RWPE1 (cell line): ENCODE data around the gene GBP6.
A peak's percentile ranks its signal among the peaks of the same experiment; 100 is the strongest.

Source experiments
- CTCF ChIA-PET: fragments of 350-600 bp; sonication (Branson Sonifier 250); formaldehyde crosslinking; extraction: SDS; loops from one replicate; lab custom pipeline; 2021; lab: Yijun Ruan, JAX
- POLR2A ChIA-PET: fragments of 400-600 bp; formaldehyde crosslinking; extraction: SDS; loops from one replicate; lab custom pipeline; 2020; ENCODE audit warnings: antibody characterized with exemption; ENCODE audit not compliant: low non-redundant PET; lab: Yijun Ruan, JAX
- DNase-seq: peaks from one replicate; pipeline ENCODE4 v3.0.0; 2012; ENCODE audit warnings: low spot score
- H3K27ac ChIP-seq: fragments of 450-650 bp; 2 replicates; pipeline ENCODE4 v1.5.1; 2017
- CTCF ChIP-seq: fragments of 450-650 bp; conservative IDR thresholded peaks from 2 replicates; pipeline ENCODE4 v1.5.1; 2017; ENCODE audit warnings: low read depth, mild to moderate bottlenecking

GBP6 gene

GRCh38 chr1:89363638-89364536 is at the start of gene GBP6:
Gene GBP6, plus strand, starts transcription at chr1:89364059. Its CDS starts 4,493 bp downstream, at chr1:89368552.
- ChIA-PET CTCF (no interaction called here), POLR2A (no interaction called here)
- H3K27ac ChIP-seq: peak within 1 kb of the TSS; percentile 54
- TF ChIP-seq CTCF: no peak
- peak; percentile 32 for DNase-seq

- ChIA-PET CTCF (no interaction called here), POLR2A (no interaction called here)
- no peak for TF ChIP-seq CTCF
- DNase-seq: no peak
- no peak overlapping the region for H3K27ac ChIP-seq
These were observed 41.5 kb upstream of the GBP6 start for GRCh38 chr1:89322402-89322801.

- CTCF ChIA-PET: no interaction called here
- POLR2A ChIA-PET: no interaction called here
- no peak for TF ChIP-seq CTCF
- no peak overlapping the region for H3K27ac ChIP-seq
- no peak for DNase-seq
These were observed 32.0 kb upstream of the GBP6 start for GRCh38 chr1:89331890-89332289.

- CTCF ChIA-PET: interaction anchor here (1.1 kb wide), 1 partner anchor 9 kb away, joined by 3 read pairs; no protein-coding TSS in a partner anchor
- POLR2A ChIA-PET: no interaction called here
- no peak for TF ChIP-seq CTCF
- H3K27ac ChIP-seq: no peak overlapping the region
- no peak for DNase-seq
These were observed 31.4 kb upstream of the GBP6 start for GRCh38 chr1:89332461-89332860.

- no peak overlapping the region for H3K27ac ChIP-seq
- DNase-seq: no peak
- POLR2A ChIA-PET: no interaction called here
- no peak for TF ChIP-seq CTCF
- CTCF ChIA-PET: no interaction called here
These were observed 28.4 kb upstream of the GBP6 start for GRCh38 chr1:89335486-89335885.

- ChIA-PET POLR2A (interaction anchor here (0.6 kb wide), 1 partner anchor 505 kb away, joined by 3 read pairs; no protein-coding TSS in a partner anchor), CTCF (interaction anchor here (0.6 kb wide), 1 partner anchor 9 kb away, joined by 8 read pairs; no protein-coding TSS in a partner anchor)
- no peak overlapping the region for H3K27ac ChIP-seq
- no peak for DNase-seq
- no peak for TF ChIP-seq CTCF
These were observed 26.0 kb upstream of the GBP6 start for GRCh38 chr1:89337903-89338302.
